ENCODE data around the gene PIK3R1. TPM values are rescaled to one million over a fixed set of nuclear protein-coding genes. Genes with fewer than 3 reads are reported as not detected.

Gene PIK3R1
- total RNA-seq, 1 donor from 2014 or later = 110 TPM

DNA sequence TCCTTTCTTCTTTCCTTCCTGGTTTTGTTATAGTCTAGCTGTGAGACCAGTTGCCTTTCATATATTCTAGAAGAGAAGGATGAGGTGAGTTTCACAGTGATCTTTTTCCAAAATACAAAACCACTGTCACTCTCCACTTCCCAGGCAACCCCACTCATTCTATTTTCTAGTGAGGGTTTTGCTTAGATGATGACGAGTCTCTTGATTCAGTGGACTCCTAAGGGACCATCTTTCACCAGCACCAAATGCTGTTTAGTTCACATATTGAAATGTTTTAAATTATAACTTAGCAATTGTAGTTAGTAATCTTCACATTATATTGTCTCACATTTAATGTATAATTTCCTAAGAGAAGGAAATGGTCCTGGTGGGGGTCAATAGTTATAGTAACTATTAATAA is 25.2 kb downstream of the PIK3R1 start:
- TF ChIP-seq, protein P1, sequence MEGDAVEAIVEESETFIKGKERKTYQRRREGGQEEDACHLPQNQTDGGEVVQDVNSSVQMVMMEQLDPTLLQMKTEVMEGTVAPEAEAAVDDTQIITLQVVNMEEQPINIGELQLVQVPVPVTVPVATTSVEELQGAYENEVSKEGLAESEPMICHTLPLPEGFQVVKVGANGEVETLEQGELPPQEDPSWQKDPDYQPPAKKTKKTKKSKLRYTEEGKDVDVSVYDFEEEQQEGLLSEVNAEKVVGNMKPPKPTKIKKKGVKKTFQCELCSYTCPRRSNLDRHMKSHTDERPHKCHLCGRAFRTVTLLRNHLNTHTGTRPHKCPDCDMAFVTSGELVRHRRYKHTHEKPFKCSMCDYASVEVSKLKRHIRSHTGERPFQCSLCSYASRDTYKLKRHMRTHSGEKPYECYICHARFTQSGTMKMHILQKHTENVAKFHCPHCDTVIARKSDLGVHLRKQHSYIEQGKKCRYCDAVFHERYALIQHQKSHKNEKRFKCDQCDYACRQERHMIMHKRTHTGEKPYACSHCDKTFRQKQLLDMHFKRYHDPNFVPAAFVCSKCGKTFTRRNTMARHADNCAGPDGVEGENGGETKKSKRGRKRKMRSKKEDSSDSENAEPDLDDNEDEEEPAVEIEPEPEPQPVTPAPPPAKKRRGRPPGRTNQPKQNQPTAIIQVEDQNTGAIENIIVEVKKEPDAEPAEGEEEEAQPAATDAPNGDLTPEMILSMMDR (conservative IDR thresholded peaks at IDR 0.05) = no peak
- no peak for DNase-seq (ENCODE audit: extremely low spot score, unreplicated experiment)
- Mint-ChIP-seq H3K9me3 (no peaks in the 10 kb centered on the region), H3K27ac (no peak overlapping the region), H3K4me1 (ENCODE audit: unreplicated experiment) (peaks cover 54% of the 10 kb centered on the region), H3K27me3 (no peaks in the 10 kb centered on the region), H3K36me3 (peaks cover 25% of the 10 kb centered on the region), H3K4me3 (no peak overlapping the region)

DNA sequence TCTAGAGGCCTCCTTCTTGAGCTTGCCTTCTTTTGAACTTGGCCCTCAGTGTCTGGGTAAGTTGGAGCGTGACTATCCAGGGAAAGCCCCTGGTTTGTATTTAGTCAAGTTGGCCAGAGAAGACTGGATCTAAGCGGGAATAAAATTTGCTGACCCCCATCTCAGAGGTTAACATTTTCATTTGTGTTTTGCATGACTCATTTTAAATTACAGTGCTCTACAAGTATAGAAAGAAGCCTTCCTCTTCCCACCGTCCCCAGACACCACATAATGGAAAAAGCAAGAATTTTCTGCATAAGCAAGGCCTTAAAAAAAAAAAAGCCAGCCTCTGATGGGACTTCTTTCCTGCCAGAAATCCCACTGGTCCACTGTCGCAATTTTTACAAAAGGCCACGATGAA is 27.2 kb downstream of the PIK3R1 start:
- Mint-ChIP-seq H3K36me3 (peaks cover 24% of the 10 kb centered on the region), H3K4me3 (no peak overlapping the region), H3K27ac (no peak overlapping the region), H3K9me3 (no peaks in the 10 kb centered on the region), H3K4me1 (ENCODE audit: unreplicated experiment) (peaks cover 48% of the 10 kb centered on the region), H3K27me3 (no peaks in the 10 kb centered on the region)
- TF ChIP-seq, protein P1 (conservative IDR thresholded peaks at IDR 0.05) = no peak
- no peak for DNase-seq (ENCODE audit: extremely low spot score, unreplicated experiment)

DNA sequence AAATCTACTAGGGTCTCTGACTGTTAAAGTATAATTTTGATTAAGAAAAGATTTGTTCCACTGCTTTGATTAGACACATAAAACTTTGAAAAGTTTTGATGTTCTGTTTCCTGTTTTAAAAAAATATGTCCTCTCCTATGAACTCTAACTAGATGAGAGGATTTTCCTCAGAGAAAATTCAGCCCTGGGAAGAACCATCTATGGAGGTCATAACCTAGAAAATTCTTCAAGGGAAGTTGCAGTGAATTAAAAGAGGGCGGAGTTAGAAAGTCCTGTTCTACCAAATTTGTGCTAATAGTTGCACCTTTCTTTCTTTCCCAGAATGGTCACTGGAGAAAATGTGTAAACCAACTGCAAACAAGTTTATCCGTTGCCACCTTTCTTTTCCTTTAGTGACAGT is 27.7 kb downstream of the PIK3R1 start:
- no peaks in the 10 kb centered on the region for H3K9me3 Mint-ChIP-seq
- TF ChIP-seq, protein P1 (conservative IDR thresholded peaks at IDR 0.05) = no peak
- peaks cover 22% of the 10 kb centered on the region for H3K36me3 Mint-ChIP-seq
- H3K4me1 Mint-ChIP-seq (ENCODE audit: unreplicated experiment) = peaks cover 44% of the 10 kb centered on the region
- no peak overlapping the region for H3K27ac Mint-ChIP-seq
- DNase-seq (ENCODE audit: extremely low spot score, unreplicated experiment) = no peak
- no peak overlapping the region for H3K4me3 Mint-ChIP-seq
- no peaks in the 10 kb centered on the region for H3K27me3 Mint-ChIP-seq

DNA sequence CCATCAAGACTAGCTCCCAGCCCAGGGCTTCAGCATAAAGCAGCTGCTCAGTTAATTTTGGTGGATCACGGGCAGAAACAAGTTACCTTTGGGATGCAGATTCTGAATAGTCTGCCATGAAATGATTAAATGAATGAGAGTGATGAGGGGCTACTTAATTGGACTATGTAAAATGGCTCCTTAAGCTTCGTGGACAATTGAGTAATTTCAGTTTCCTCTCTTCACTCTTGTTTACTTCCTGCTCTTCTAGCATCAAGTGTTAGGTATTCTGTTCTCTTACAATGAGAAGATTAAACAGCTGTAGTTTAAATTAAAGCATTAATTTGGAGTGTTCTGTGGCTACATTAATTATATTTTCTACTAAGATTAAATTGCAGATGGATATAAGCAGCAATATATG is 28.1 kb downstream of the PIK3R1 start:
- H3K9me3 Mint-ChIP-seq = no peaks in the 10 kb centered on the region
- H3K4me1 Mint-ChIP-seq (ENCODE audit: unreplicated experiment) = peaks cover 43% of the 10 kb centered on the region
- no peak overlapping the region for H3K27ac Mint-ChIP-seq
- TF ChIP-seq, protein P1 (conservative IDR thresholded peaks at IDR 0.05) = no peak
- no peak for DNase-seq (ENCODE audit: extremely low spot score, unreplicated experiment)
- H3K36me3 Mint-ChIP-seq = peaks cover 22% of the 10 kb centered on the region
- no peaks in the 10 kb centered on the region for H3K27me3 Mint-ChIP-seq
- no peak overlapping the region for H3K4me3 Mint-ChIP-seq

DNA sequence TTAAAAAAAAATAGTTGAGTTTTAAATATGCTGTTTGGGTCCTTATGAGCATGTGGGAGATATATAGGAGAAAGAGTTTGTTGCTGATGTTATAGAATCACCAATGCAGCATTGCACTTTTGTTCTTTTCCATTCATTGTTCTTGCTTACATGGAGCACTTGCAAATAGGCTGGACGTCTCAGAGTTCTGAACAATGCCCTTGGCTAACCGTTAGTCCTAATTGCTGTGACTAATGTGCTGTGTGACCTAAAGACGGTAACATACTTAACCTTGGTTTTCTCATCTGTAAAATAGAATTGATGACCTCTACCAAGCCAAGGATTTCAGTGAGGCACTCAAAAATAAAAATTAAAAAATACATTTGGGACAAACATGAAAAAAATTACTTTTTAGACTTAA is 29.8 kb downstream of the PIK3R1 start:
- Mint-ChIP-seq H3K36me3 (peaks cover 26% of the 10 kb centered on the region), H3K27me3 (no peaks in the 10 kb centered on the region), H3K27ac (no peak overlapping the region), H3K4me3 (no peak overlapping the region), H3K9me3 (no peaks in the 10 kb centered on the region), H3K4me1 (ENCODE audit: unreplicated experiment) (peaks cover 47% of the 10 kb centered on the region)
- TF ChIP-seq, protein P1 (conservative IDR thresholded peaks at IDR 0.05) = no peak
- DNase-seq (ENCODE audit: extremely low spot score, unreplicated experiment) = no peak

DNA sequence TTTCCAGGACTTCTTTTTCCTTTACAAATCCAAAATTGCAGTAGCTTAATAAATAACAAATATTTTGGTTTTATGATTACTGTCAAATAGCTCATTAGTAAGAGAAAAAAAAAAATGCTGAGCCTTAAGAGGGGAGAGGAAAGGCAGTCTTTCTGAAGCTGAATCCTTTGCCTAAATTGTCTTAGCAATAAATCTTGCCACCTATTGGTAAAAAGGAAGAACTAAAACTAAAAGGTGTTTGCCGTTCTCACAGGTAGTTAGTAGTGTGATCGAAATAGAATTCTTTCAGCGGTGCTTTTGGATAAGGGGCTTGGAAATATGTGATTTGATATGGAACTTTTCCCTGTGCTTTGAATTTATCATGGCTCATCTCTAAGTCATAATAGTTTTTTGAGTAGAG is 31.2 kb downstream of the PIK3R1 start:
- no peaks in the 10 kb centered on the region for H3K9me3 Mint-ChIP-seq
- no peak for DNase-seq (ENCODE audit: extremely low spot score, unreplicated experiment)
- H3K36me3 Mint-ChIP-seq = peaks cover 25% of the 10 kb centered on the region
- H3K27ac Mint-ChIP-seq = no peak overlapping the region
- H3K27me3 Mint-ChIP-seq = no peaks in the 10 kb centered on the region
- TF ChIP-seq, protein P1 (conservative IDR thresholded peaks at IDR 0.05) = peak; percentile 47
- H3K4me3 Mint-ChIP-seq = no peak overlapping the region
- H3K4me1 Mint-ChIP-seq (ENCODE audit: unreplicated experiment) = peaks cover 54% of the 10 kb centered on the region
